Parathyroid adenoma (tissue), 2 donors: ENCODE results near the gene EPS8.

Experiments
- H2AFZ ChIP-seq: fragments of 300-600 bp; sonication (generic); one replicate; pipeline ENCODE4 v1.7.0; 2017; ENCODE audit warnings: antibody characterized with exemption, mild to moderate bottlenecking
- H3K27ac ChIP-seq: fragments of 300-600 bp; sonication (generic); one replicate; pipeline ENCODE4 v1.7.0; 2017
- H3K27me3 ChIP-seq: fragments of 300-600 bp; sonication (generic); one replicate; pipeline ENCODE4 v1.7.0; 2017; ENCODE audit warnings: low read length; ENCODE audit not compliant: control insufficient read depth, insufficient read depth
- H3K36me3 ChIP-seq: fragments of 300-600 bp; sonication (generic); one replicate; pipeline ENCODE4 v1.7.0; 2017; ENCODE audit warnings: low read length; ENCODE audit not compliant: control insufficient read depth, insufficient read depth
- H3K4me1 ChIP-seq: fragments of 300-600 bp; sonication (generic); one replicate; pipeline ENCODE4 v1.7.0; 2017; ENCODE audit warnings: control low read depth
- H3K4me2 ChIP-seq: fragments of 300-600 bp; sonication (generic); one replicate; pipeline ENCODE4 v1.7.0; 2017; ENCODE audit warnings: low read length
- H3K4me3 ChIP-seq: fragments of 300-600 bp; sonication (generic); one replicate; pipeline ENCODE4 v1.7.0; 2017; ENCODE audit warnings: low read depth, low read length
- H3K79me2 ChIP-seq: fragments of 300-600 bp; sonication (generic); one replicate; pipeline ENCODE4 v1.7.0; 2017; ENCODE audit warnings: control low read depth
- H3K9ac ChIP-seq: fragments of 300-600 bp; sonication (generic); one replicate; pipeline ENCODE4 v1.7.0; 2017; ENCODE audit warnings: mild to moderate bottlenecking
- H3K9me3 ChIP-seq: fragments of 300-600 bp; sonication (generic); one replicate; pipeline ENCODE4 v1.7.0; 2017; ENCODE audit warnings: low read length; ENCODE audit not compliant: control insufficient read depth
- CTCF ChIP-seq: fragments of 300-600 bp; sonication (generic); IDR thresholded peaks from one replicate; pipeline ENCODE4 v1.7.0; 2017; ENCODE audit warnings: antibody characterized with exemption, mild to moderate bottlenecking
- donor health status: primary hyperparathyroidism.

Gene EPS8

GRCh38 chr12:15830538-15830937 lies 41.4 kb upstream of the EPS8 start:
- Histone ChIP-seq H3K27me3 (no peaks in the 10 kb centered on the region), H3K79me2 (no peaks in the 10 kb centered on the region), H2AFZ (no peak overlapping the region), H3K4me1 (no peaks in the 10 kb centered on the region), H3K4me2 (no peak overlapping the region), H3K9ac (no peak overlapping the region), H3K4me3 (no peak overlapping the region), H3K36me3 (no peaks in the 10 kb centered on the region), H3K27ac (no peak overlapping the region), H3K9me3 (no peaks in the 10 kb centered on the region)
- no peak for TF ChIP-seq CTCF

- Histone ChIP-seq H3K79me2 (no peaks in the 10 kb centered on the region), H3K27me3 (no peaks in the 10 kb centered on the region), H3K4me1 (no peaks in the 10 kb centered on the region), H3K36me3 (no peaks in the 10 kb centered on the region), H3K4me3 (no peak overlapping the region), H3K4me2 (no peak overlapping the region), H3K9me3 (no peaks in the 10 kb centered on the region), H3K9ac (no peak overlapping the region), H3K27ac (no peak overlapping the region), H2AFZ (no peak overlapping the region)
- no peak for TF ChIP-seq CTCF
Observed at GRCh38 chr12:15829949-15830348, 40.8 kb upstream of the EPS8 start.

- H3K4me1 ChIP-seq = no peaks in the 10 kb centered on the region
- H3K9me3 ChIP-seq = no peaks in the 10 kb centered on the region
- H3K36me3 ChIP-seq = no peaks in the 10 kb centered on the region
- no peaks in the 10 kb centered on the region for H3K27me3 ChIP-seq
- H3K4me2 ChIP-seq = no peak overlapping the region
- no peak overlapping the region for H3K4me3 ChIP-seq
- no peak for TF ChIP-seq CTCF
- H3K79me2 ChIP-seq = no peaks in the 10 kb centered on the region
- H3K9ac ChIP-seq = no peak overlapping the region
- no peak overlapping the region for H2AFZ ChIP-seq
- no peak overlapping the region for H3K27ac ChIP-seq
Observed at GRCh38 chr12:15829255-15829654, 40.1 kb upstream of the EPS8 start.

- no peak overlapping the region for H3K4me3 ChIP-seq
- H3K9ac ChIP-seq = no peak overlapping the region
- H3K9me3 ChIP-seq = no peaks in the 10 kb centered on the region
Observed at GRCh38 chr12:15827136-15827535, 37.9 kb upstream of the EPS8 start.

More at GRCh38 chr12:15827136-15827535, 37.9 kb upstream of the EPS8 start:
- no peak overlapping the region for H3K4me2 ChIP-seq
- H2AFZ ChIP-seq = no peak overlapping the region
- H3K79me2 ChIP-seq = no peaks in the 10 kb centered on the region
- no peak for TF ChIP-seq CTCF
- H3K27ac ChIP-seq = no peak overlapping the region
- H3K27me3 ChIP-seq = no peaks in the 10 kb centered on the region
- no peaks in the 10 kb centered on the region for H3K4me1 ChIP-seq
- no peaks in the 10 kb centered on the region for H3K36me3 ChIP-seq
